ENCODE results near the gene DNMT1.
A peak's percentile ranks its signal among the peaks of the same experiment; 100 is the strongest.

DNMT1 gene

GRCh38 chr19:10112895-10113591, 81.7 kb downstream of the DNMT1 start:
- TF ChIP-seq TAF1 (IDR thresholded peaks at IDR 0.05; ENCODE audit: borderline replicate concordance, insufficient read depth, low read length) (no peak), SIN3A (IDR thresholded peaks at IDR 0.05; ENCODE audit: borderline replicate concordance, insufficient read depth, low read length) (0 out of 2 replicates have a peak, but pooled peaks have one; percentile 12), POLR2AphosphoS5 (IDR thresholded peaks at IDR 0.05; ENCODE audit: low read depth, low read length) (peak; percentile 48; the same call in 1 of the 2 replicates), FOXP2 (optimal IDR thresholded peaks at IDR 0.05; ENCODE audit: borderline replicate concordance, extremely low read depth, extremely low read length, insufficient read depth) (no peak)

- TF ChIP-seq POLR2AphosphoS5 (IDR thresholded peaks at IDR 0.05; ENCODE audit: low read depth, low read length) (no peak), SIN3A (IDR thresholded peaks at IDR 0.05; ENCODE audit: borderline replicate concordance, insufficient read depth, low read length) (no peak), FOXP2 (optimal IDR thresholded peaks at IDR 0.05; ENCODE audit: borderline replicate concordance, extremely low read depth, extremely low read length, insufficient read depth) (no peak), TAF1 (IDR thresholded peaks at IDR 0.05; ENCODE audit: borderline replicate concordance, insufficient read depth, low read length) (no peak), REST (IDR thresholded peaks at IDR 0.05; ENCODE audit: insufficient read depth in 1 of 2, low read depth in 2 of 2, low read length in 2 of 2) (no peak)
These were observed 82.6 kb downstream of the DNMT1 start for GRCh38 chr19:10112037-10112761.

- no peak for TF ChIP-seq SIN3A (IDR thresholded peaks at IDR 0.05; ENCODE audit: borderline replicate concordance, insufficient read depth, low read length)
- TF ChIP-seq POLR2AphosphoS5 (IDR thresholded peaks at IDR 0.05; ENCODE audit: low read depth, low read length) = 0 out of 2 replicates have a peak, but pooled peaks have one; percentile 0
These were observed 83.3 kb downstream of the DNMT1 start, which contains the start of gene P2RY11 for GRCh38 chr19:10111405-10111811. Gene P2RY11 (plus strand): TSS chr19:10111693. CDS start chr19:10111722, 29 bp downstream.

GRCh38 chr19:10110972-10111317, 83.8 kb downstream of the DNMT1 start:
- TF ChIP-seq REST (IDR thresholded peaks at IDR 0.05; ENCODE audit: insufficient read depth in 1 of 2, low read depth in 2 of 2, low read length in 2 of 2) = no peak
- no peak for TF ChIP-seq SIN3A (IDR thresholded peaks at IDR 0.05; ENCODE audit: borderline replicate concordance, insufficient read depth, low read length)
- TF ChIP-seq TAF1 (IDR thresholded peaks at IDR 0.05; ENCODE audit: borderline replicate concordance, insufficient read depth, low read length) = no peak
- no peak for TF ChIP-seq FOXP2 (optimal IDR thresholded peaks at IDR 0.05; ENCODE audit: borderline replicate concordance, extremely low read depth, extremely low read length, insufficient read depth)
- TF ChIP-seq POLR2AphosphoS5 (IDR thresholded peaks at IDR 0.05; ENCODE audit: low read depth, low read length) = no peak

GRCh38 chr19:10110076-10110971, 84.4 kb downstream of the DNMT1 start:
- TF ChIP-seq REST (IDR thresholded peaks at IDR 0.05; ENCODE audit: insufficient read depth in 1 of 2, low read depth in 2 of 2, low read length in 2 of 2) (no peak), SIN3A (IDR thresholded peaks at IDR 0.05; ENCODE audit: borderline replicate concordance, insufficient read depth, low read length) (no peak), POLR2AphosphoS5 (IDR thresholded peaks at IDR 0.05; ENCODE audit: low read depth, low read length) (no peak), FOXP2 (optimal IDR thresholded peaks at IDR 0.05; ENCODE audit: borderline replicate concordance, extremely low read depth, extremely low read length, insufficient read depth) (no peak), TAF1 (IDR thresholded peaks at IDR 0.05; ENCODE audit: borderline replicate concordance, insufficient read depth, low read length) (no peak)

Data from PFSK-1 (cell line).